ENCODE results near the gene NEIL3. TPM values are rescaled to one million over a fixed set of nuclear protein-coding genes. Genes with fewer than 3 reads are reported as not detected.

NEIL3 gene
- total and polyA plus RNA-seq, 2 of the 8 experiments (the other 6 are each of a cell fraction or from before 2014, with no cell fraction given), result 5.5 to 11.0 TPM

DNA sequence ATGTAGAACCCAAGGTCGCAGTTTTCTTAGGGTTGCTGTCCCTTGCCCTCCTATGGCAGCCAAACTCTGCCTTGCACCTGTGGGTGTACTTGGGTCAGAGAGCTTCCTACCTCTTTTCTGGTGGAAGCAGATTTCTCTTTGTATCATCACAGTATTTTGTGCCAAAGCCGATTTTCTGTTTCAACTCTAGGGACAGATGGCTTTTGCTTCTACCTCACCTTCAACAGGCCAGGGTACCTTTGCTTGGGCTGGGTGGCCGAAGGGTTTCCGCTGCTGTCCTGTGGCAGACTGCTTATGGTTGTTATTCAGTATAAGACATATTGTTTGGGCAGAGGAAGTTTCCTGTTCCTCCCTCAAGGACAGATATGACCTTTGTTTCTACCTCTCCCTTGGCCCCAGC lies 22.4 kb downstream of the NEIL3 start:
- H2BK15ac ChIP-seq (ENCODE audit: low read length), result no peak overlapping the region
- no peak overlapping the region for H3K9ac ChIP-seq (replicated peaks in 1 of 4; ENCODE audit: extremely low read depth in 1 of 4, low read depth in 3 of 4, low read length in 3 of 4)
- peaks cover 3 to 9% of the 10 kb centered on the region in 2 experiments; a peak in 3 of 4 replicates for H3K79me2 ChIP-seq (ENCODE audit: control insufficient read depth in 1 of 2, insufficient read depth in 2 of 2, low read length in 2 of 2)
- H2BK12ac ChIP-seq (ENCODE audit: low read depth, low read length), result no peak overlapping the region
- no peak overlapping the region for H2AK5ac ChIP-seq (ENCODE audit: low read depth, low read length)
- H2BK5ac ChIP-seq (ENCODE audit: low read depth, low read length), result no peak overlapping the region
- H3K36me3 ChIP-seq (ENCODE audit: control insufficient read depth in 2 of 4, insufficient read depth in 4 of 4, low read length in 3 of 4), result peaks cover 0 to 15% (median 6%) of the 10 kb centered on the region in 4 experiments; a peak in 3 of 8 replicates
- H3K18ac ChIP-seq (ENCODE audit: extremely low read depth, low read length), result no peak overlapping the region
- no peak overlapping the region for H2AFZ ChIP-seq (ENCODE audit: low read length)
- ChIA-PET POLR2A (ENCODE audit: partially characterized antibody) (interaction anchor here (0.6 kb wide), 1 partner anchor 144 kb away, joined by 3 read pairs; no protein-coding TSS in a partner anchor), CTCF (ENCODE audit: partially characterized antibody) (interaction anchor here (1.1 to 3.3 kb wide), 3 partner anchors 8 to 175 kb away, joined by 4 to 15 read pairs (median 10); no protein-coding TSS in a partner anchor)
- FAIRE-seq, result no peak
- no peak overlapping the region for H4K8ac ChIP-seq (ENCODE audit: extremely low read depth, insufficient read depth, low read length)
- H3K27me3 ChIP-seq (replicated peaks in 1 of 4; ENCODE audit: control insufficient read depth in 3 of 4, extremely low read depth in 1 of 4, insufficient read depth in 3 of 4, low read length in 3 of 4), result no peaks in the 10 kb centered on the region
- no peak overlapping the region for H3K14ac ChIP-seq (ENCODE audit: insufficient read length)
- no peak overlapping the region for H3K27ac ChIP-seq (ENCODE audit: low read depth, low read length)
- no peak overlapping the region for H2BK20ac ChIP-seq (ENCODE audit: low read length)
- H3K23ac ChIP-seq (ENCODE audit: insufficient read length), result no peak overlapping the region
- TF ChIP-seq SIRT6 (IDR thresholded peaks at IDR 0.05; ENCODE audit: low read length), result no peak
- no peak for TF ChIP-seq POLR2A (IDR thresholded peaks at IDR 0.05; ENCODE audit: control extremely low read depth in 1 of 2, low read depth in 2 of 2, low read length in 2 of 2)
- no peak overlapping the region for H3K4ac ChIP-seq (replicated peaks; ENCODE audit: insufficient read length, low read depth, low read length)
- H2BK120ac ChIP-seq (replicated peaks; ENCODE audit: low read depth, low read length), result no peak overlapping the region
- no peak overlapping the region for H4K91ac ChIP-seq (replicated peaks; ENCODE audit: insufficient read length, low read length)
- no peak for DNase-seq (ENCODE audit: low read depth in 1 of 2, low spot score in 2 of 2)
- peaks cover 3 to 5% of the 10 kb centered on the region in 2 experiments; a peak in 1 of 4 replicates for H3K9me3 ChIP-seq (ENCODE audit: insufficient read depth in 2 of 2, low read depth in 1 of 2, low read length in 1 of 2)
- no peaks in the 10 kb centered on the region for H3K79me1 ChIP-seq (ENCODE audit: low read depth, low read length)
- H3K4me1 ChIP-seq (replicated peaks in 1 of 4; ENCODE audit: control insufficient read depth in 3 of 4, insufficient read depth in 4 of 4, low read length in 3 of 4), result no peaks in the 10 kb centered on the region
- no peak overlapping the region for H3K4me2 ChIP-seq (ENCODE audit: insufficient read depth in 1 of 2, low read depth in 2 of 2, low read length in 2 of 2)
- no peaks in the 10 kb centered on the region for H4K20me1 ChIP-seq (replicated peaks in 1 of 2; ENCODE audit: control insufficient read depth in 1 of 2, insufficient read depth in 2 of 2, low read length in 2 of 2)
- no peak overlapping the region for H3K56ac ChIP-seq (replicated peaks; ENCODE audit: insufficient read length, low read depth, low read length)
- no peak overlapping the region for H4K5ac ChIP-seq (ENCODE audit: insufficient read length, low read depth, low read length)
- H3K4me3 ChIP-seq (ENCODE audit: extremely low read depth in 1 of 4, insufficient read depth in 2 of 4, low read depth in 3 of 4, low read length in 4 of 4), result no peak overlapping the region
- 98% methylated on average over 4 of the region's 4 CpGs; no CpG with 5 or more reads in 1 of the 2 experiments for WGBS, 2 experiments (ENCODE audit: extremely low coverage in 1 of 2, insufficient coverage in 1 of 2, insufficient read length in 1 of 2, insufficient replicate concordance in 2 of 2, low coverage in 1 of 2, low lambda C conversion rate in 2 of 2, missing lambda C conversion rate in 1 of 2)
- no peaks in the 10 kb centered on the region for H3K23me2 ChIP-seq (ENCODE audit: low read depth, low read length)

Data from H1 (cell line).